ENCODE data around the gene RARA.
"Not testable (repeated sequence)": the region's sequence is repeated elsewhere in the genome, so short reads cannot be mapped to it uniquely, and the experiment has no call there.

The RARA gene

GRCh38 chr17:40361063-40361924 lies 52.3 kb downstream of the RARA start:
- DNase-seq, result no peak

- DNase-seq, result no peak
Measured at GRCh38 chr17:40361925-40362695, 53.1 kb downstream of the RARA start.

- no peak for DNase-seq
Measured at GRCh38 chr17:40362696-40363110, 53.7 kb downstream of the RARA start.

- no peak for DNase-seq
Measured at GRCh38 chr17:40363111-40363827, 54.3 kb downstream of the RARA start.

- no peak for DNase-seq
Measured at GRCh38 chr17:40364121-40364861, 55.3 kb downstream of the RARA start, which contains the start of gene GJD3. Gene GJD3, minus strand, starts transcription at chr17:40364737. Its CDS starts 922 bp downstream, at chr17:40363815.

GRCh38 chr17:40364906-40365305 lies 55.9 kb downstream of the RARA start:
- DNase-seq, result no peak

- DNase-seq, result no peak
Measured at GRCh38 chr17:40366076-40366860, 57.3 kb downstream of the RARA start.

GRCh38 chr17:40366861-40367518 lies 58.0 kb downstream of the RARA start:
- DNase-seq, result no peak

- not testable (repeated sequence) for DNase-seq
Measured at GRCh38 chr17:40367728-40368127, 58.7 kb downstream of the RARA start.

GRCh38 chr17:40369923-40370322 lies 60.9 kb downstream of the RARA start:
- DNase-seq, result no peak

GRCh38 chr17:40371261-40371929 lies 62.4 kb downstream of the RARA start:
- DNase-seq, result no peak

GRCh38 chr17:40372031-40372430 lies 63.1 kb downstream of the RARA start:
- no peak for DNase-seq

- DNase-seq, result not testable (repeated sequence)
Measured at GRCh38 chr17:40372644-40373043, 63.7 kb downstream of the RARA start.

- DNase-seq, result no peak
Measured at GRCh38 chr17:40373324-40373723, 64.3 kb downstream of the RARA start.

GRCh38 chr17:40373999-40374398 lies 65.0 kb downstream of the RARA start:
- no peak for DNase-seq

- no peak for DNase-seq
Measured at GRCh38 chr17:40374821-40375498, 66.0 kb downstream of the RARA start.

- not testable (repeated sequence) for DNase-seq
Measured at GRCh38 chr17:40375786-40376185, 66.8 kb downstream of the RARA start.

- DNase-seq, result not testable (repeated sequence)
Measured at GRCh38 chr17:40376541-40376940, 67.6 kb downstream of the RARA start.

GRCh38 chr17:40377832-40378231 lies 68.9 kb downstream of the RARA start:
- no peak for DNase-seq

GRCh38 chr17:40378966-40379365 lies 70.0 kb downstream of the RARA start:
- no peak for DNase-seq

All from cerebellar nuclear complex (tissue), 1 donor.